GM18505 (cell line): ENCODE data around the gene PGLYRP4.
"Not testable (repeated sequence)": the region's sequence is repeated elsewhere in the genome, so short reads cannot be mapped to it uniquely, and the experiment has no call there.

Experiments used
- ATAC-seq: cut with Tn5 transposase; IDR thresholded peaks from one replicate; pipeline ENCODE4 v1.9.1; 2021; ENCODE audit not compliant: unreplicated experiment
- POLR2A ChIP-seq: IDR thresholded peaks from 4 replicates; pipeline ENCODE4 v1.6.1; 2011; ENCODE audit warnings: borderline replicate concordance; ENCODE audit not compliant: insufficient read depth, insufficient read length; ENCODE audit errors: extremely low read depth

The PGLYRP4 gene

GRCh38 chr1:153343811-153344717 lies 4.6 kb downstream of the PGLYRP4 start:
- no peak for TF ChIP-seq POLR2A
- ATAC-seq, result no peak

DNA sequence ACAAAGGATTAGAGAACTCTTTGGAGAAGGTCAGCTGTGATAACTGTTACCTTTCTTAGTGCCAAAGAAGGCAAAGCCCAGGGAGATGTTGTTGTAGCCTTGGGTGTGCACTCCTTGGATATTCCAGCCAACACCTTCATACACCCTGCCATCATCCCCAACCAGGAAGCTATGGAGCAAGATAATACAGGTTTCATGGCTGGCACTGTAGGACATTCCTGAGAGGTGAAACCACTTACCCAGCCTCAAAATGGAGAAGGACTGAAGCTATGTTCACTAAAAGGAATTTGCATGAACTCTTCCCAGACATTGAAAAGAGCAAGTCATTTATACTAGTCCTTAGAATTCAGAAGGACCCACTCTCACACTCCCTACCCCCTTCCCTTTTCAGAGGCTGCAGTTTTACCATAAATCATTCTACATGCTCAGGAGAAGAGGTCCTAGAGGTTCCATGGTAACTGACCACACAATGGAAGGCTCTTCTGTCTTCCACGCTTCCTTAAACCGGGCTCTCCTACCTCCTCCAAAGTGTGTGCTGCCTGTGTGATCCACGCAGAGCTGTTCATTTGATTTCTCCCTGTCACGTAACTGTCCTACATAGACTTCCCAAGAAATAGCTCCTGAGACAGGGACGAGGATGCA lies 5.5 kb downstream of the PGLYRP4 start:
- no peak for ATAC-seq

DNA sequence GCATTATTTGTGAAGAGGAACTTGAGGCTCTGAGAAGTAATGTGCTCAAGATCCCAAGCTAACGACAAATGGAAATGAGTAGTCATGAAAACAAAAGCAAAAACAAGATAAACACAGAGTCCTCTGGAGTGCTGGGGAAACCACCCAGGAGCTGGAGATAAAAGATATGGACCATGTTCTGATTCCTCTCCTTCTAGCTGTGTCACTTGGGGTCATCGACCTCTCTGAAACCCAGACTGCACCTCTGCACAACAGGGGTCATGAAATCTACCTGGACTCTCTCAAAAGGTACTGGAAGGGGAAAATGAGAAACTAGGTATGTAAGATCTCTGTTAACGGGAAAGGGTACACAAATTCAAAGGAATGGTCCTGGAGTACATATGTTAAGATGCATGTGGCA lies 6.5 kb downstream of the PGLYRP4 start:
- no peak for TF ChIP-seq POLR2A
- ATAC-seq, result no peak

More for the DNA sequence above, 5.5 kb downstream of the PGLYRP4 start:
- TF ChIP-seq POLR2A, result no peak

DNA sequence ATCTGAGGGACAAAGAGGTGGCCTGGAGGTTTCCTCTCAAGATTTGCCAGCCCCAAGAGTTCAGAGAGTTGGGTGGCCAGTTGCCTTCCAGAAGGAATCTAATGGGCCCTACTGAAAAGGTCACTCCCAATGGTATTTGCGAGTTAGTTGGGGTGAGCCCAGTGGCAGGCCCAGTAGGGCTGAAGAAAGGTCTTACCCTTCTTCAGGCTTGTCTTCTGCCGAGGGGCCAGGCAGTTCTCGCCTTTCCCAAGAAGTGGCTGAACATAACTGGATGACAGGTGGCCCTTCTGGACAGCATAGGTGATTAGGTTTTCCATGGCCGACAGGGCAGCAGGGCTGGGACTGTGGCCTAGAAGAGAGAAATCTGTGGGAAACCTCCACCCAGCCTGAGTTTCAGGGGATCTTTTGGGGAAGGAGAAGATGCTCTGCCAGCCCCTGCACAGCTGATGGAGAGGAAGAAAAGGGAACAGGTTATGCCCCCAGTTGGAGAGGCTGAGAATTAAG lies 7.2 kb downstream of the PGLYRP4 start:
- no peak for ATAC-seq

GRCh38 chr1:153340356-153340755 lies 8.3 kb downstream of the PGLYRP4 start:
- no peak for TF ChIP-seq POLR2A

More for the DNA sequence above, 7.2 kb downstream of the PGLYRP4 start:
- TF ChIP-seq POLR2A, result no peak

DNA sequence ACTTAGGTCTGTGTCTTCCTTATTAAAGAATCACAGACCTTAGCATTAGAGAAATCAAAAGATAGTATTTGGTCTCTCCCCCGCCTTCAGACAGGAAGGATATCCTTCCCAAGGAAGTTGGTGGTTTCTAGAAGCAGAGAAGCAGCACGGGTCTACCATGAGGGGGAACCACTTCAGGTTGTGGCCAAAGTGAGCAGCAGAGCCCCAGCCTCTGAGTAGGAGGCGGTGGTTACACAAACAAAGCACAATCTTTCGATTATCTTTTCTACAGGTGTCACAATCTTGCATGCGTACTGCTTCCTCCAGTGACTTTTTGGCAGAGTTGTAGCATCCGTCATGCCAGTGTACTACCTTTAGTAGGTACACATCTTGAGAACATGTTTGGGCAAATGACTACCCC lies 8.8 kb downstream of the PGLYRP4 start:
- TF ChIP-seq POLR2A, result no peak
- no peak for ATAC-seq

More at GRCh38 chr1:153340356-153340755, 8.3 kb downstream of the PGLYRP4 start:
- no peak for ATAC-seq

GRCh38 chr1:153337980-153338853 lies 10.4 kb downstream of the PGLYRP4 start:
- ATAC-seq, result no peak
- TF ChIP-seq POLR2A, result no peak

GRCh38 chr1:153336650-153337049 lies 12.0 kb downstream of the PGLYRP4 start:
- TF ChIP-seq POLR2A, result no peak
- ATAC-seq, result no peak

GRCh38 chr1:153333902-153334301 lies 14.7 kb downstream of the PGLYRP4 start:
- ATAC-seq, result no peak
- TF ChIP-seq POLR2A, result no peak

DNA sequence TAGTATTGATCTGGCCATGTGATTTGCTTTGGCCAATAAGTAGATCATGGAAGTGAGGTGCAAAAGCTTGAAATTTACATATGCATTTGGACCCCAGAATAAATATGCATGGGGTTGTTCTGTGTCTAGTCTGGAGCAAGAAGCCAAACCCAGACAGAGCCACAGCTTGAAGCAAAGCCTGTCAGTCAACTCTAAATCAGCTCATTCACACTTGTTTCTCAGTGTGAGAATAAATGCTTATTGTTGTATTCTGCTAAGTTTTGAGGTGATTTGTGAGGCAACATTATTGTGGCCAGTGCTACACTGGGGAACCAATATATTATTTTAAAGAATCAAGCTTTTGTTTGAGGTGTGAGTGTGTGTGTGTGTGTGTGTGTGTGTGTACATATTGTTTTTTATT lies 23.7 kb downstream of the PGLYRP4 start:
- no peak for ATAC-seq
- TF ChIP-seq POLR2A, result no peak

- ATAC-seq, result no peak
- no peak for TF ChIP-seq POLR2A
These were observed 26.1 kb downstream of the PGLYRP4 start for GRCh38 chr1:153322568-153322967.

GRCh38 chr1:153318145-153318544 lies 30.5 kb downstream of the PGLYRP4 start:
- ATAC-seq, result not testable (repeated sequence)

- ATAC-seq, result not testable (repeated sequence)
These were observed 32.6 kb downstream of the PGLYRP4 start for GRCh38 chr1:153316013-153316412.

DNA sequence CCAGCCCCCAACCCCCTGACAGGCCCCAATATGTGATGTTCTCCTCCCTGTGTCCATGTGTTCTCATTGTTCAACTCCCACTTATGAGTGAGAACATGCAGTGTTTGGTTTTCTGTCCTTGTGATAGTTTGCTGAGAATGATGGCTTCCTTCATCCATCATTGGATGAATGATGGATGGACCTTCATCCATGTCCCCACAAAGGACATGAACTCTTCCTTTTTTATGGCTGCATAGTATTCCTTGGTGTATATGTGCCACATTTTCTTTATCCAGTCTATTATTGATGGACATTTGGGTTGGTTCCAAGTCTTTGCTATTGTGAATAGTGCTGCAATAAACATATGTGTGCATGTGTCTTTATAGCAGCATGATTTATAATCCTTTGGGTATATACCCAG lies 34.3 kb downstream of the PGLYRP4 start:
- not testable (repeated sequence) for ATAC-seq

- TF ChIP-seq POLR2A, result no peak
- no peak for ATAC-seq
These were observed 35.4 kb downstream of the PGLYRP4 start for GRCh38 chr1:153313288-153313687.
